ENCODE data around the gene TSPAN18.

Gene TSPAN18

GRCh38 chr11:44797051-44797450 is 70.3 kb downstream of the TSPAN18 start:
- DNase-seq (ENCODE audit: low read depth, low spot score) = no peak

GRCh38 chr11:44797886-44798606 is 71.3 kb downstream of the TSPAN18 start:
- no peak for DNase-seq (ENCODE audit: low read depth, low spot score)

- DNase-seq (ENCODE audit: low read depth, low spot score) = no peak
Measured at GRCh38 chr11:44798607-44798972, 71.8 kb downstream of the TSPAN18 start.

GRCh38 chr11:44799012-44799411 is 72.2 kb downstream of the TSPAN18 start:
- DNase-seq (ENCODE audit: low read depth, low spot score) = no peak

- no peak for DNase-seq (ENCODE audit: low read depth, low spot score)
Measured at GRCh38 chr11:44802347-44802746, 75.6 kb downstream of the TSPAN18 start.

GRCh38 chr11:44803009-44803408 is 76.2 kb downstream of the TSPAN18 start:
- no peak for DNase-seq (ENCODE audit: low read depth, low spot score)

GRCh38 chr11:44804449-44805437 is 78.0 kb downstream of the TSPAN18 start:
- no peak for DNase-seq (ENCODE audit: low read depth, low spot score)

- no peak for DNase-seq (ENCODE audit: low read depth, low spot score)
Measured at GRCh38 chr11:44805596-44805995, 78.8 kb downstream of the TSPAN18 start.

GRCh38 chr11:44808053-44808753 is 81.4 kb downstream of the TSPAN18 start:
- no peak for DNase-seq (ENCODE audit: low read depth, low spot score)

GRCh38 chr11:44809283-44809682 is 82.5 kb downstream of the TSPAN18 start:
- no peak for DNase-seq (ENCODE audit: low read depth, low spot score)

- DNase-seq (ENCODE audit: low read depth, low spot score) = no peak
Measured at GRCh38 chr11:44811841-44812448, 85.2 kb downstream of the TSPAN18 start.

- DNase-seq (ENCODE audit: low read depth, low spot score) = no peak
Measured at GRCh38 chr11:44812971-44813370, 86.2 kb downstream of the TSPAN18 start.

- DNase-seq (ENCODE audit: low read depth, low spot score) = no peak
Measured at GRCh38 chr11:44813401-44813800, 86.6 kb downstream of the TSPAN18 start.

- no peak for DNase-seq (ENCODE audit: low read depth, low spot score)
Measured at GRCh38 chr11:44814881-44815592, 88.3 kb downstream of the TSPAN18 start.

- DNase-seq (ENCODE audit: low read depth, low spot score) = no peak
Measured at GRCh38 chr11:44815917-44816456, 89.2 kb downstream of the TSPAN18 start.

GRCh38 chr11:44816761-44817160 is 90.0 kb downstream of the TSPAN18 start:
- DNase-seq (ENCODE audit: low read depth, low spot score) = no peak

GRCh38 chr11:44817207-44817949 is 90.6 kb downstream of the TSPAN18 start:
- no peak for DNase-seq (ENCODE audit: low read depth, low spot score)

GRCh38 chr11:44818110-44818509 is 91.3 kb downstream of the TSPAN18 start:
- no peak for DNase-seq (ENCODE audit: low read depth, low spot score)

GRCh38 chr11:44819346-44819745 is 92.6 kb downstream of the TSPAN18 start:
- DNase-seq (ENCODE audit: low read depth, low spot score) = no peak

- no peak for DNase-seq (ENCODE audit: low read depth, low spot score)
Measured at GRCh38 chr11:44822369-44822768, 95.6 kb downstream of the TSPAN18 start.
